ENCODE measurements around the gene RNF207.

DNA sequence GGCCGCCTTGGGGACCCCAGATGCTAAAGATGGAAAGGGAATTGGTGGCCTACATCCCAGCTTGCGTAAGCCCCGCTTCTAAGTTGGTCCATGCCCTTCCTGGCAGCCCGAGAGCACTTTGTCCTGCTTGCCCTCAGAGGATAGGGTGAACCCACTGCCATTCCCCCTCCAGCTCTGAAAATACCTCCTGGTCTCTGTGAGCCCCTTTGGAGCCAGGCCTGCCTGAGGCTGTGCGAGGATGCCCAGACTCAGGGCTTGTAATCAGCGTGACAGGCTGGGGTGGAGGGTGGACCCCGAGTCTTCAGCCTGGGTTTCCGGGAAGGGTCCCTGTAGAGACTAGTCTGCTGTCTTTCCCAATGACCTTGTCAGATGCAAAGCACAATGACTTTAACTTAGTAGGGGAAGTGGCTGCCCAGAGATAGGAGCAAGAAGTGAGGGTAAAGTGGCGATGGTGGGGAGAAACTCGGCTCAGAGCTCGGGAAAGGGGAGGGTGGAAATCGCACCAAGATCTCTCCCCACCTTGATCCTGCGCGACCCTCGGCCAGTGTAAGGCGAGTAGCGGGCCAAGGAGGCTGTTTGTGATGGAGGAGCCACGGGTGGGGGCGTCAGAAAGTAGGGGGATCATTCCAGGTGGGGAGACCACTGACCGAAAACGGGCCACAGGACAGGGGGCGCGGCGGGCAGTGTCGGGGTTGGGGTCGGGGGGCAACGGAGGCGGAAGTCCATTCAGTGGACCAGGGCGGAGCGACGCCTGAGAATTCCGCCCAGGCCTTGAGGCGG, 35.4 kb downstream of the RNF207 start:
- no peak for TF ChIP-seq EP300 (IDR thresholded peaks at IDR 0.05)
- no peak for TF ChIP-seq CTCF (IDR thresholded peaks at IDR 0.05)
- TF ChIP-seq POLR2AphosphoS5 (IDR thresholded peaks at IDR 0.05): no peak

Data from esophagus muscularis mucosa (tissue), 4 donors.